ENCODE measurements around the gene BSDC1. TPM values are rescaled to one million over a fixed set of nuclear protein-coding genes. Genes with fewer than 3 reads are reported as not detected.

Gene BSDC1
- total and polyA plus RNA-seq, 2 of the 13 experiments (the other 11 are each of a cell fraction or from before 2014, with no cell fraction given), result 40.3 to 64.2 TPM

GRCh38 chr1:32351399-32352238, 42.6 kb downstream of the BSDC1 start (continued):
- TF ChIP-seq NR0B2 (CRISPR knock-in tag; IDR thresholded peaks at IDR 0.05) (no peak), ZBTB8A (CRISPR knock-in tag; IDR thresholded peaks at IDR 0.05; ENCODE audit: borderline replicate concordance, low read depth) (no peak), KIAA2018 (CRISPR knock-in tag; IDR thresholded peaks at IDR 0.05; ENCODE audit: borderline replicate concordance) (no peak), CSRNP1 (CRISPR knock-in tag; IDR thresholded peaks at IDR 0.05) (0 out of 2 replicates have a peak, but pooled peaks have one; percentile 21), ZNF34 (CRISPR knock-in tag; IDR thresholded peaks at IDR 0.05; ENCODE audit: borderline replicate concordance) (0 out of 2 replicates have a peak, but pooled peaks have one; percentile 19), ZKSCAN8 (CRISPR knock-in tag; IDR thresholded peaks at IDR 0.05; ENCODE audit: borderline replicate concordance) (no peak), ZBTB21 (CRISPR knock-in tag; IDR thresholded peaks at IDR 0.05) (no peak), DBP (CRISPR knock-in tag; IDR thresholded peaks at IDR 0.05; ENCODE audit: not compliant biosample characterization) (peak; percentile 23), CBFB (CRISPR knock-in tag; IDR thresholded peaks at IDR 0.05) (no peak; the same call in 1 of the 2 replicates), ZIK1 (CRISPR knock-in tag; IDR thresholded peaks at IDR 0.05; ENCODE audit: borderline replicate concordance, low read depth) (peak; percentile 28; the same call in 1 of the 2 replicates), HOXA3 (CRISPR knock-in tag; IDR thresholded peaks at IDR 0.05) (peak; percentile 26; the same call in 1 of the 2 replicates), ZNF629 (CRISPR knock-in tag; conservative IDR thresholded peaks at IDR 0.05) (no peak), SP2 (CRISPR knock-in tag; IDR thresholded peaks at IDR 0.05) (no peak), ZBTB33 (CRISPR knock-in tag; IDR thresholded peaks at IDR 0.05) (no peak)

Data from HepG2 (cell line).